Neural cell (in vitro differentiated cells): ENCODE results near the gene LBR.

ENCODE experiments used
- EP300 ChIP-seq: fragments of 450-650 bp; conservative IDR thresholded peaks from 2 replicates; pipeline ENCODE4 v1.6.1; 2014; ENCODE audit warnings: antibody characterized with exemption, mild to moderate bottlenecking, moderate library complexity; ENCODE audit not compliant: poor library complexity, severe bottlenecking
- EZH2 ChIP-seq: fragments of 200-600, 300-800 bp; shearing (Covaris generic), sonication (generic); IDR thresholded peaks from 2 replicates; pipeline ENCODE4 v1.6.1; 2014; ENCODE audit warnings: antibody characterized with exemption, low read length, borderline replicate concordance, mild to moderate bottlenecking; ENCODE audit not compliant: insufficient read depth, poor library complexity, severe bottlenecking
- POLR2AphosphoS5 ChIP-seq: IDR thresholded peaks from 2 replicates; pipeline ENCODE4 v1.6.1; 2012
- RAD21 ChIP-seq: fragments of 450-650 bp; conservative IDR thresholded peaks from 2 replicates; pipeline ENCODE4 v1.6.1; 2014; ENCODE audit warnings: antibody characterized with exemption, mild to moderate bottlenecking, moderate library complexity
- SMC3 ChIP-seq: fragments of 450-650 bp; conservative IDR thresholded peaks from 2 replicates; pipeline ENCODE4 v1.6.1; 2014; ENCODE audit warnings: antibody characterized with exemption, mild to moderate bottlenecking, moderate library complexity; ENCODE audit not compliant: poor library complexity
- TF ChIP-seq, protein P1 (sequence below): fragments of 450-650 bp; IDR thresholded peaks from 2 replicates; pipeline ENCODE4 v1.5.1; 2014; ENCODE audit warnings: antibody characterized with exemption, mild to moderate bottlenecking, moderate library complexity; ENCODE audit not compliant: poor library complexity, severe bottlenecking

DNA sequence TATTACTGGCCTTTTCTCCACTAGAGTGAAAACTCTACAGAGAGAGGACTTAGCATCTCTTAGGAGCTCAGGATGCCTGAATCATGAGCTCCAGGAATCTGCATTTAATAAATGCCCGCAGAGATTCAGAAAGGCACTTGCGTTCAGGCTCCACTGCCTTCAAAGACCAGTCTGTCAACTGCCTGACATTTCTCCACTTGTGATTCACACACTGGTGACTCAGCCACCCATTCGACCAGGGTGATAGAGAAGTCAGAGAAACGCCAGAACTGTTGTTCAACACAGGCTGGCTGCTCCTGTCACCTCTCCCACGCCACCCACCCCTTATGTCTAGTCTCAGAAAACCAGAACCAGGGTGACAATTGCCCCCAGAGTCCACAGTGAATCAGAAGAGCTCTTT is 26.9 kb upstream of the LBR start:
- TF ChIP-seq SMC3 (no peak), EP300 (no peak), EZH2 (no peak), POLR2AphosphoS5 (no peak), RAD21 (no peak)
- TF ChIP-seq, protein P1, sequence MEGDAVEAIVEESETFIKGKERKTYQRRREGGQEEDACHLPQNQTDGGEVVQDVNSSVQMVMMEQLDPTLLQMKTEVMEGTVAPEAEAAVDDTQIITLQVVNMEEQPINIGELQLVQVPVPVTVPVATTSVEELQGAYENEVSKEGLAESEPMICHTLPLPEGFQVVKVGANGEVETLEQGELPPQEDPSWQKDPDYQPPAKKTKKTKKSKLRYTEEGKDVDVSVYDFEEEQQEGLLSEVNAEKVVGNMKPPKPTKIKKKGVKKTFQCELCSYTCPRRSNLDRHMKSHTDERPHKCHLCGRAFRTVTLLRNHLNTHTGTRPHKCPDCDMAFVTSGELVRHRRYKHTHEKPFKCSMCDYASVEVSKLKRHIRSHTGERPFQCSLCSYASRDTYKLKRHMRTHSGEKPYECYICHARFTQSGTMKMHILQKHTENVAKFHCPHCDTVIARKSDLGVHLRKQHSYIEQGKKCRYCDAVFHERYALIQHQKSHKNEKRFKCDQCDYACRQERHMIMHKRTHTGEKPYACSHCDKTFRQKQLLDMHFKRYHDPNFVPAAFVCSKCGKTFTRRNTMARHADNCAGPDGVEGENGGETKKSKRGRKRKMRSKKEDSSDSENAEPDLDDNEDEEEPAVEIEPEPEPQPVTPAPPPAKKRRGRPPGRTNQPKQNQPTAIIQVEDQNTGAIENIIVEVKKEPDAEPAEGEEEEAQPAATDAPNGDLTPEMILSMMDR = no peak
